Testis (tissue), 3 donors: ENCODE measurements around the gene EGR1. TPM values are rescaled to one million over a fixed set of nuclear protein-coding genes. Genes with fewer than 3 reads are reported as not detected.

Experiments
- DNase-seq: peaks from one replicate; pipeline ENCODE4 v3.0.0-alpha.2; 2019
- H3K27ac ChIP-seq, 2 donors: fragments of 200-600 bp; sonication (generic); one replicate each; pipeline ENCODE4 v1.5.1; 2019
- H3K27me3 ChIP-seq: fragments of 200-600 bp; sonication (generic); one replicate; pipeline ENCODE4 v1.5.1; 2019
- H3K36me3 ChIP-seq: fragments of 200-600 bp; sonication (generic); one replicate; pipeline ENCODE4 v1.5.1; 2017; ENCODE audit warnings: low read depth; ENCODE audit errors: missing control alignments
- H3K4me1 ChIP-seq: fragments of 200-600 bp; sonication (generic); one replicate; pipeline ENCODE4 v1.5.1; 2019
- H3K4me3 ChIP-seq, 2 donors: fragments of 200-600 bp; sonication (generic); one replicate each; pipeline ENCODE4 v1.5.1; 2017 to 2019
- H3K9me3 ChIP-seq: fragments of 200-600 bp; sonication (generic); one replicate; pipeline ENCODE4 v1.5.1; 2017
- POLR2A ChIP-seq: fragments of 450-650 bp; IDR thresholded peaks from one replicate; pipeline ENCODE4 v1.6.1; 2017; ENCODE audit warnings: antibody characterized with exemption, mild to moderate bottlenecking, moderate library complexity
- WGBS, 2 donors: methylation state at CpG; one replicate each; pipeline ENCODE4 v1.1.5; 2018; 5-methylcytosine and 5-hydroxymethylcytosine counted together
- intact Hi-C: fragments of 100-400 bp; cut with DNase I; formaldehyde crosslinking; loops from one replicate; pipeline ENCODE4 v1.15.1; 2023; ENCODE audit warnings: low total_unique reads
- polyA plus RNA-seq: library from polyadenylated mRNA; stranded (reverse); fragments of 350-450 nt; fragmentation: Illumina TruSeq; extraction: RNeasy Lipid Tissue Mini Kit (QIAGEN cat#74804); gene quantifications from one replicate; pipeline ENCODE4 v1.2.3, GENCODE V29; 2014; ENCODE audit warnings: low read depth, low replicate concordance; ENCODE audit not compliant: insufficient read depth
- total RNA-seq, 2 donors: library from RNA; depleted of rRNA; stranded (reverse); fragments of >200 nt; gene quantifications; one replicate each; pipeline ENCODE4 v1.2.3, GENCODE V29; 2016
- TF ChIP-seq, protein P1 (sequence below), 3 experiments: fragments of 450-650 bp in 2 of 3; fragments of 200-600 bp in 1 of 3; sonication (generic) in 1 of 3; IDR thresholded peaks; one replicate each; pipeline ENCODE4 v1.5.1; 2016 to 2019; ENCODE audit warnings: antibody characterized with exemption in 3 of 3, mild to moderate bottlenecking in 2 of 3, moderate library complexity in 1 of 3

The EGR1 gene
- total and polyA plus RNA-seq, 3 donors from 2014 or later: 8.7 to 63.6 (median 11.9) TPM

DNA sequence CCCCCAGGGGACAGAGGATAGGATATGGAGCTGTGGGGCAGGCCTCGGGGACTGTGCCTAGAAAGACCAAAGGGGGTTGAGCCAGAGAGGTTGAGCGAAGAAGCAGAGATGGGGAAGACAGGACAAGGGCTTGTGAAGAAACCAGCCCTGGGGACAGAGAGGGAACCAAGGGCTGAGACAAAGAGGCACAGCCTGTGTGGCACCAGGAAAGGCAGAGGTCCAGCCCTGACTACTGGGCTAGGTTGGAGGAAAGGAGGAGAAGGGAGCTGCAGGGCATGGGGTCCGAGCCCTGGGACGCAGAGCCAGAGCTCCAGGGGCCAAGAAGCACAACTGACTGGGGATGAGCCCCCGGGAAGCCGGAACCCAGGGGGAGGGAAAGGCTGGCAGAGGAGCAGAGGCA, 17.2 kb upstream of the EGR1 start:
- 87 to 91% methylated on average over 6 of the region's 6 CpGs for WGBS, 2 donors
- H3K27ac ChIP-seq: no peak overlapping the region
- no peaks in the 10 kb centered on the region for H3K27me3 ChIP-seq
- no peak overlapping the region for H3K4me3 ChIP-seq
- no peaks in the 10 kb centered on the region for H3K36me3 ChIP-seq
- no peaks in the 10 kb centered on the region for H3K9me3 ChIP-seq
- TF ChIP-seq, protein P1, sequence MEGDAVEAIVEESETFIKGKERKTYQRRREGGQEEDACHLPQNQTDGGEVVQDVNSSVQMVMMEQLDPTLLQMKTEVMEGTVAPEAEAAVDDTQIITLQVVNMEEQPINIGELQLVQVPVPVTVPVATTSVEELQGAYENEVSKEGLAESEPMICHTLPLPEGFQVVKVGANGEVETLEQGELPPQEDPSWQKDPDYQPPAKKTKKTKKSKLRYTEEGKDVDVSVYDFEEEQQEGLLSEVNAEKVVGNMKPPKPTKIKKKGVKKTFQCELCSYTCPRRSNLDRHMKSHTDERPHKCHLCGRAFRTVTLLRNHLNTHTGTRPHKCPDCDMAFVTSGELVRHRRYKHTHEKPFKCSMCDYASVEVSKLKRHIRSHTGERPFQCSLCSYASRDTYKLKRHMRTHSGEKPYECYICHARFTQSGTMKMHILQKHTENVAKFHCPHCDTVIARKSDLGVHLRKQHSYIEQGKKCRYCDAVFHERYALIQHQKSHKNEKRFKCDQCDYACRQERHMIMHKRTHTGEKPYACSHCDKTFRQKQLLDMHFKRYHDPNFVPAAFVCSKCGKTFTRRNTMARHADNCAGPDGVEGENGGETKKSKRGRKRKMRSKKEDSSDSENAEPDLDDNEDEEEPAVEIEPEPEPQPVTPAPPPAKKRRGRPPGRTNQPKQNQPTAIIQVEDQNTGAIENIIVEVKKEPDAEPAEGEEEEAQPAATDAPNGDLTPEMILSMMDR (IDR thresholded peaks at IDR 0.05): no peak
- no peak for TF ChIP-seq POLR2A
- DNase-seq: no peak
- peaks cover 4% of the 10 kb centered on the region for H3K4me1 ChIP-seq
- intact Hi-C loops: no loop called here

DNA sequence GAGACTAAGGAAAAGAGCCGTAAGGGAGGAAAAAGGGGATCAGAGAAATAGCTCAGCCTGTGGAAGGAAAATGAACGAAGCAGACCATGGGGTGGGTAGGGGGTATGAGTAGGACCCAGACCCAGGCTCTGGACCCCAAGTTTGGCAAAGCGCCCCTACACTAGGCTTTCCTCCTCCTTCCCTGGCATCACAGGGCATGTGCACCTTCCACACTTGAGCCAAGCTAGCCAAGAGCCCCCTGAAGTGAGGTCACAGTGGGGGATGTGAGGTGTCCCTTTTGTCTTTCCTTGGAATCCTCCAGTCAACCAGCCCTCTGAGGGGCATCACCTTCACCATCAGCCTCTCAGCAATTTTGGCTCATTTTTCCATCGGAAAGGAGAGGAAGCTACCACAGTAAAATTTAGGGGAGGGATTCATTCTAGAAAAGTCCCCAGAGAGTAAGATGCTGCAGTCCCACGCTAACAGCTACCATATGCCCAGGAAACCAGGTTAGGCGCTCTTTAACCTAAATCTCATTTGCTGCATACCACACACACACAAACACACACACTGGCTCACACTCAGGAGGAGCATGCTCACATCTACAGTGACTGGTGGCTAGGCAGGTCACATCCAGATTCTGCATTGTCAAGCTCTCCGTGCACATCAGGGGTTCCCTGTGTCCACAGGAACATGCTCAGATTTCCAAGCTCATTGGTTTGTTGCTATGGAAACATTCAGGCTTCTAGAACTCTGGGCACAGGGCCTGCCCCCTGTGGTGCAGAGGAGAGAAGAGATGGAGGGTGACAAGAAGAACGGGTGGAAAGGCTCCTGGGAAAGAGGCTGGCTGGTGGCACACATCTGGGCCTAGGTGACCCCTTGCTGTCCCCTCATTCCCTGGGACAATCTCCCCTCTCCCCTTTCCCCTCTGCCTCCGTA, 16.5 kb upstream of the EGR1 start:
- H3K9me3 ChIP-seq: no peaks in the 10 kb centered on the region
- no peak for DNase-seq
- no peak overlapping the region for H3K4me3 ChIP-seq
- H3K27me3 ChIP-seq: no peaks in the 10 kb centered on the region
- TF ChIP-seq POLR2A: no peak
- TF ChIP-seq, protein P1 (IDR thresholded peaks at IDR 0.05): no peak
- no peak overlapping the region for H3K27ac ChIP-seq
- no peaks in the 10 kb centered on the region for H3K36me3 ChIP-seq
- H3K4me1 ChIP-seq: peaks cover 4% of the 10 kb centered on the region
- intact Hi-C loops: no loop called here
- WGBS, 2 donors: 70 to 78% methylated on average over 8 to 9 of the region's 9 CpGs

DNA sequence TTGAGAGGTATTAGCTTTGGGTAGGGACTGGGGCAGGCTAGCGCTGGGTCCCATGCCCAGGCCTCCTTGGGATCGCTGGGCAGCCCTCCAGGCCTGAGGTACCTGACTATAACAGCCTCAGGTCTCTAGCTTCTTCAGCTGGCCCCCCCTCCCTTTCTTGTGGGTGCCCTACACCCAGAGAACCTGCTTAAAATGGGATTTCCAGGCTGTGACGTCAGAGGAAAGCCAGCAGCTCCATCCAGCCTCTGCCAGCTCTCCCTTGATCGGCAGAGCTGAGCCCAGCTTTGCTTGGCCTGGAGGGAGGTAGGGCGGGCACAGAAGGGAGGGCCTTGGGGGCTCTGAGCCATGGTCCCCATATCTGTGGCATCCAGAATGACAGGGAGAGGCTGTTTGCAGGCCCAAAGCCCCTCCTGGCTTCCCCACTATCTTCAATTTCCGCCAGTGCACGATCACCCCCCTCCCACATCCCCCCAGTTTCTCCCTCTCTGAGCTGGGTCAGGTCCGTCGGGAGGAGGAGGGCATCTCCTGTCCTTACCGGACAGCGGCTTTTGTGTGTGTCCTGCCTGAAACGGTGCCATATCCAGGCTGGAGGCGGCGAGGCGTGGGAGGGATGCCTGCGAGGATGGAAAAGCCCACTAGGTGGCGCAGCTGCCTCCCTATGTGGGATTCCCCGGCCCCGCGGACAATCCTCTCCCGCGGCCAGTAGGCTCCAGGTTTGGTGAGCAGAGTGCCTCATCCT, 15.6 kb upstream of the EGR1 start:
- Histone ChIP-seq H3K4me1 (peaks cover 4% of the 10 kb centered on the region), H3K4me3 (peak overlapping the region; percentile 1 to 31), H3K27ac (no peak overlapping the region), H3K9me3 (no peaks in the 10 kb centered on the region), H3K27me3 (no peaks in the 10 kb centered on the region), H3K36me3 (no peaks in the 10 kb centered on the region)
- DNase-seq: peak; percentile 95
- TF ChIP-seq POLR2A: no peak
- TF ChIP-seq, protein P1 (IDR thresholded peaks at IDR 0.05): peak; percentile 94 to 95 (median 94)
- 12 to 17% methylated on average over 12 to 22 of the region's 22 CpGs for WGBS, 2 donors
- intact Hi-C loops: loop anchor here (10.0 kb wide), 1 partner anchor 55 kb away; no protein-coding TSS in a partner anchor

DNA sequence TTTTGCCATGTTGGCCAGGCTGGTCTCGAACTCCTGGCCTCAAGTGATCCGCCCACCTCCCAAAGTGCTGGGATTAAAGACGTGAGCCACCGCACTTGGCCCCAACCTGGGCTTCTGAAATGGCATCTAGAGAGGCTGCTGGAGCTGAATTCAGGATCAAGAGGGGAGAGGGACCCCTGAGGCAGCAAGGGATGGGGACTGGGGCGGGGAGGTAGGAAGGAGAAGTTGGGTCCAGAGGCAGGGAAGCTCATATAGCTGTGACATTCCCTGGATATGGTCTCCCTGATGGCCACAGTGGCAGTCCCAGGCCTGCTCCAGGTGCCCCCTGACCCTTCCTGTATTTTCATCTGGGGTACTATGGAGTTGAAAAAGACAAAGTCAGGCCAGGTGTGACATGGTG, 14.3 kb upstream of the EGR1 start:
- no peak for DNase-seq
- Histone ChIP-seq H3K27ac (no peak overlapping the region), H3K9me3 (no peaks in the 10 kb centered on the region), H3K4me3 (peak overlapping the region in 1 of 2 donors; percentile 31), H3K36me3 (no peaks in the 10 kb centered on the region), H3K4me1 (peaks cover 4% of the 10 kb centered on the region), H3K27me3 (no peaks in the 10 kb centered on the region)
- no peak for TF ChIP-seq POLR2A
- TF ChIP-seq, protein P1 (IDR thresholded peaks at IDR 0.05): no peak
- 76 to 85% methylated on average over 5 of the region's 5 CpGs for WGBS, 2 donors
- intact Hi-C loops: loop anchor here (10.0 kb wide), 1 partner anchor 54 kb away; no protein-coding TSS in a partner anchor
